B cell (primary cell): Measurements from ENCODE around the gene PRDM15. TPM values are rescaled to one million over a fixed set of nuclear protein-coding genes. Genes with fewer than 3 reads are reported as not detected.
A peak's percentile ranks its signal among the peaks of the same experiment; 100 is the strongest.

Experiments
- ATAC-seq: fragments of 200-7000 bp; cut with Tn5 transposase; one replicate; pipeline ENCODE4 v1.10.0; 2021; ENCODE audit warnings: low read depth, mild to moderate bottlenecking, moderate number of reproducible peaks, moderate library complexity
- CTCF ChIA-PET: fragments of 350-600 bp; sonication (Branson Sonifier 250); formaldehyde crosslinking; loops from one replicate; lab custom pipeline; 2021; ENCODE audit warnings: antibody characterized with exemption, inconsistent platforms; lab: Charles Lee
- POLR2A ChIA-PET: fragments of 350-600 bp; sonication (Branson Sonifier 250); formaldehyde crosslinking; loops from one replicate; lab custom pipeline; 2021; ENCODE audit warnings: antibody characterized with exemption; lab: Charles Lee
- DNase-seq: peaks from one replicate; pipeline ENCODE4 v3.0.0; 2013
- H2AFZ ChIP-seq: 2 replicates; pipeline ENCODE4 v1.6.1; 2012; ENCODE audit warnings: mild to moderate bottlenecking, low read depth, low read length; ENCODE audit not compliant: insufficient read depth, poor library complexity, severe bottlenecking
- H3K27ac ChIP-seq, 2 donors: 1 replicate in 1 of 2; 2 replicates in 1 of 2; pipeline ENCODE4 v1.5.1; 2012 to 2013; ENCODE audit warnings: low read length in 2 of 2, mild to moderate bottlenecking in 2 of 2, moderate library complexity in 1 of 2
- H3K27me3 ChIP-seq, 4 experiments: fragments of 200-600 bp in 1 of 4; sonication (generic) in 1 of 4; replicated peaks in 1 of 4; 1 replicate in 2 of 4; 2 replicates in 2 of 4; pipeline versions ENCODE4 v1.6.1 to v1.7.0; 2013 to 2016; ENCODE audit warnings: low read length in 3 of 4, mild to moderate bottlenecking in 2 of 4, mixed read lengths in 1 of 4, moderate library complexity in 1 of 4; ENCODE audit not compliant: insufficient read depth in 4 of 4, control insufficient read depth in 3 of 4; ENCODE audit errors: control extremely low read depth in 1 of 4
- H3K36me3 ChIP-seq, 2 experiments: replicated peaks in 1 of 2; 1 replicate in 1 of 2; 2 replicates in 1 of 2; pipeline versions ENCODE4 v1.6.1 to v1.7.1; 2013; ENCODE audit warnings: low read length in 1 of 2; ENCODE audit not compliant: insufficient read depth in 2 of 2, control insufficient read depth in 1 of 2; ENCODE audit errors: control extremely low read depth in 1 of 2, extremely low read depth in 1 of 2
- H3K4me1 ChIP-seq, 2 donors: fragments of 200-600 bp in 1 of 2; sonication (generic) in 1 of 2; 1 replicate in 1 of 2; 2 replicates in 1 of 2; pipeline versions ENCODE4 v1.5.1 to v1.6.1; 2013 to 2017; ENCODE audit warnings: low read length in 2 of 2; ENCODE audit not compliant: control insufficient read depth in 2 of 2, insufficient read depth in 2 of 2
- H3K4me2 ChIP-seq: replicated peaks from 2 replicates; pipeline ENCODE3; 2012; ENCODE audit warnings: mild to moderate bottlenecking, low read depth, low read length; ENCODE audit not compliant: poor library complexity, severe bottlenecking
- H3K4me3 ChIP-seq, 5 experiments: fragments of 200-600 bp in 1 of 5; sonication (generic) in 1 of 5; 1 replicate in 3 of 5; 2 replicates in 2 of 5; pipeline versions ENCODE4 v1.5.1 to v1.7.0; 2011 to 2016; ENCODE audit warnings: low read length in 4 of 5, mild to moderate bottlenecking in 4 of 5, low read depth in 2 of 5, control low read depth in 1 of 5, moderate library complexity in 1 of 5; ENCODE audit not compliant: insufficient read depth in 1 of 5; ENCODE audit errors: control extremely low read depth in 1 of 5, extremely low read depth in 1 of 5
- H3K79me2 ChIP-seq: fragments of 200-600 bp; sonication (generic); one replicate; pipeline ENCODE4 v1.6.0; 2016; ENCODE audit warnings: low read length; ENCODE audit not compliant: control insufficient read depth, insufficient read depth
- H3K9ac ChIP-seq: fragments of 200-600 bp; sonication (generic); 2 replicates; pipeline ENCODE4 v1.6.1; 2017; ENCODE audit warnings: mild to moderate bottlenecking, low read length, moderate library complexity
- H3K9me3 ChIP-seq, 3 donors: one replicate each; pipeline versions ENCODE4 v1.6.1 to v1.7.1; 2013; ENCODE audit warnings: low read length in 2 of 3; ENCODE audit not compliant: control insufficient read depth in 2 of 3, insufficient read depth in 1 of 3; ENCODE audit errors: control extremely low read depth in 1 of 3
- H4K20me1 ChIP-seq: 2 replicates; pipeline ENCODE4 v1.6.0; 2012; ENCODE audit warnings: mild to moderate bottlenecking, low read length; ENCODE audit not compliant: insufficient read depth, control insufficient read depth, poor library complexity, severe bottlenecking
- H3K27ac Mint-ChIP-seq: one replicate; pipeline ENCODE4 v1.8.0; 2021; ENCODE audit warnings: mixed read lengths
- H3K27me3 Mint-ChIP-seq: one replicate; pipeline ENCODE4 v1.8.0; 2021; ENCODE audit warnings: mixed read lengths
- H3K4me1 Mint-ChIP-seq: one replicate; pipeline ENCODE4 v1.8.0; 2021; ENCODE audit warnings: mixed read lengths
- H3K4me3 Mint-ChIP-seq: one replicate; pipeline ENCODE4 v1.8.0; 2021; ENCODE audit warnings: mixed read lengths
- H3K9me3 Mint-ChIP-seq: one replicate; pipeline ENCODE4 v1.8.0; 2022; ENCODE audit warnings: mixed read lengths; ENCODE audit not compliant: insufficient read depth
- CTCF ChIP-seq: fragments of 200-600 bp; IDR thresholded peaks from one replicate; pipeline ENCODE4 v1.8.0; 2022; ENCODE audit warnings: antibody characterized with exemption, mild to moderate bottlenecking
- EZH2 ChIP-seq: IDR thresholded peaks from 2 replicates; pipeline ENCODE4 v1.6.1; 2012; ENCODE audit warnings: borderline replicate concordance, low read depth, mild to moderate bottlenecking, moderate library complexity, low read length; ENCODE audit not compliant: insufficient read depth, poor library complexity, severe bottlenecking
- WGBS: methylation state at CpG from one replicate; pipeline ENCODE4 v1.1.5; 2013; ENCODE audit warnings: missing lambda C conversion rate; ENCODE audit not compliant: insufficient coverage; 5-methylcytosine and 5-hydroxymethylcytosine counted together
- intact Hi-C: fragments of 100-400 bp; cut with micrococcal nuclease; formaldehyde crosslinking; loops from one replicate; pipeline ENCODE4 v1.10.0; 2022
- polyA plus RNA-seq: library from polyadenylated mRNA; depleted of rRNA; stranded (reverse); fragments of >200 nt; gene quantifications from 2 replicates; pipeline ENCODE4 v1.2.3, GENCODE V29; 2012
- total RNA-seq, 2 donors: library from RNA; stranded (reverse); fragments of 120-200 nt in 1 of 2; gene quantifications; 1 replicate in 1 of 2; 2 replicates in 1 of 2; pipeline versions ENCODE4 v1.2.3 to v1.2.4, GENCODE V29; 2013 to 2022

Gene PRDM15
- total and polyA plus RNA-seq, 2 donors (not counting 1 experiment from before 2014, with no cell fraction given), result 21.3 to 29.2 TPM

- ChIA-PET CTCF (interaction anchor here (2.3 kb wide), 1 partner anchor 237 kb away, joined by 14 read pairs; no protein-coding TSS in a partner anchor), POLR2A (no interaction called here)
- Histone ChIP-seq H3K4me3 (no peak overlapping the region), H3K4me1 (peaks cover 22 to 32% of the 10 kb centered on the region in 2 donors), H3K27me3 (no peaks in the 10 kb centered on the region), H3K79me2 (peaks cover 25% of the 10 kb centered on the region), H2AFZ (no peak overlapping the region), H3K27ac (no peak overlapping the region), H3K9ac (no peak overlapping the region), H3K36me3 (no peaks in the 10 kb centered on the region), H3K4me2 (no peak overlapping the region), H3K9me3 (no peaks in the 10 kb centered on the region), H4K20me1 (peaks cover 10% of the 10 kb centered on the region)
- no peaks in the 10 kb centered on the region for H3K9me3 Mint-ChIP-seq
- no peaks in the 10 kb centered on the region for H3K27me3 Mint-ChIP-seq
- 100% methylated on average over 2 of the region's 6 CpGs for WGBS
- peak overlapping the region; percentile 50 for H3K27ac Mint-ChIP-seq
- no peak for TF ChIP-seq EZH2
- intact Hi-C loops, result no loop called here
- ATAC-seq, result no peak
- H3K4me1 Mint-ChIP-seq, result peaks cover 37% of the 10 kb centered on the region
- DNase-seq, result no peak
- peak overlapping the region; percentile 48 for H3K4me3 Mint-ChIP-seq
Observed at GRCh38 chr21:41881051-41881450, 1.9 kb upstream of the PRDM15 start.

GRCh38 chr21:41880153-41880552 is 1.0 kb upstream of the PRDM15 start:
- Histone ChIP-seq H3K27me3 (no peaks in the 10 kb centered on the region), H3K9ac (no peak overlapping the region), H3K36me3 (no peaks in the 10 kb centered on the region), H3K4me3 (no peak overlapping the region), H3K79me2 (peaks cover 34% of the 10 kb centered on the region), H4K20me1 (peaks cover 12% of the 10 kb centered on the region), H3K4me2 (peak overlapping the region; percentile 79), H3K4me1 (peaks cover 16 to 24% of the 10 kb centered on the region in 2 donors), H3K9me3 (no peaks in the 10 kb centered on the region), H2AFZ (no peak overlapping the region), H3K27ac (no peak overlapping the region)
- H3K4me1 Mint-ChIP-seq, result peaks cover 34% of the 10 kb centered on the region
- CTCF ChIA-PET, result interaction anchor here (0.9 to 2.3 kb wide), 5 partner anchors 16 to 237 kb away, joined by 3 to 16 read pairs (median 4); no protein-coding TSS in a partner anchor
- H3K27me3 Mint-ChIP-seq, result no peaks in the 10 kb centered on the region
- 91% methylated on average over 5 of the region's 9 CpGs for WGBS
- peak overlapping the region; percentile 48 for H3K4me3 Mint-ChIP-seq
- DNase-seq, result no peak
- TF ChIP-seq CTCF, result no peak
- TF ChIP-seq EZH2, result no peak
- intact Hi-C loops, result no loop called here
- no peaks in the 10 kb centered on the region for H3K9me3 Mint-ChIP-seq
- POLR2A ChIA-PET, result interaction anchor here (0.6 to 0.9 kb wide), 2 partner anchors 15 to 197 kb away, joined by 3 read pairs; no protein-coding TSS in a partner anchor
- no peak overlapping the region for H3K27ac Mint-ChIP-seq
- no peak for ATAC-seq
